K562 (cell line): ENCODE results near the gene SLC39A11. TPM values are rescaled to one million over a fixed set of nuclear protein-coding genes. Genes with fewer than 3 reads are reported as not detected.

Experiments
- ATAC-seq: fragments of 200-7000 bp; cut with Tn5 transposase; 3 replicates; pipeline ENCODE4 v1.9.1; 2020; ENCODE audit warnings: moderate library complexity
- BruUV-seq: library from RNA; stranded (reverse); fragments of 400-500 nt; replicated peaks from 2 replicates; lab custom pipeline; 2021; lab: Mats Ljungman, UMichigan
- CTCF ChIA-PET: fragments of 300-600 bp; formaldehyde crosslinking; extraction: SDS; loops from one replicate; lab custom pipeline; 2021; ENCODE audit warnings: low intra/inter-chr PET ratio; lab: Yijun Ruan, JAX
- POLR2A ChIA-PET: fragments of 300-600, 350-650 bp; sonication (Branson Sonifier 250); formaldehyde crosslinking; extraction: SDS; loops from one replicate; lab custom pipeline; 2021; ENCODE audit warnings: antibody characterized with exemption, inconsistent platforms; lab: Yijun Ruan, JAX
- DNase-seq, 4 experiments: peaks; one replicate each; pipeline versions ENCODE4 v3.0.0 to v3.0.0-alpha.2; 2011 to 2018; ENCODE audit warnings: low spot score in 3 of 4, mixed read lengths in 3 of 4; ENCODE audit errors: extremely low read depth in 1 of 4
- FAIRE-seq: peaks from 2 replicates; lab custom pipeline; 2011; peaks lifted over from hg19 to GRCh38; lab: Jason Lieb, UNC
- H2AFZ ChIP-seq: 2 replicates; pipeline ENCODE4 v1.6.0; 2011; ENCODE audit warnings: low read depth, low read length, control low read depth, inconsistent platforms
- H3K27ac ChIP-seq: fragments of 200-600 bp; 3 replicates; pipeline ENCODE4 v1.8.0; 2011; ENCODE audit warnings: low read depth, mild to moderate bottlenecking, control low read depth, inconsistent platforms, low read length, moderate library complexity, mixed read lengths; ENCODE audit errors: extremely low read depth
- H3K27me3 ChIP-seq, 2 experiments: fragments of 300-600 bp in 1 of 2; 2 replicates in 1 of 2; 3 replicates in 1 of 2; pipeline versions ENCODE4 v1.6.0 to v1.8.0; 2011; ENCODE audit warnings: inconsistent platforms in 2 of 2, low read length in 2 of 2, mild to moderate bottlenecking in 1 of 2, mixed read lengths in 1 of 2, moderate library complexity in 1 of 2; ENCODE audit not compliant: control insufficient read depth in 2 of 2, insufficient read depth in 2 of 2
- H3K36me3 ChIP-seq: fragments of 300-600 bp; 3 replicates; pipeline ENCODE4 v1.8.0; 2011; ENCODE audit warnings: mild to moderate bottlenecking, low read length, inconsistent platforms; ENCODE audit not compliant: control insufficient read depth, insufficient read depth
- H3K4me1 ChIP-seq, 2 experiments: fragments of 200-600 bp in 1 of 2; replicated peaks in 1 of 2; 2 replicates in 1 of 2; 3 replicates in 1 of 2; pipeline versions ENCODE4 v1.5.1 to v1.8.0; 2011; ENCODE audit warnings: inconsistent platforms in 2 of 2, low read length in 2 of 2, mild to moderate bottlenecking in 1 of 2, mixed read lengths in 1 of 2, moderate library complexity in 1 of 2; ENCODE audit not compliant: control insufficient read depth in 2 of 2, insufficient read depth in 2 of 2
- H3K4me2 ChIP-seq: 2 replicates; pipeline ENCODE4 v1.6.1; 2011; ENCODE audit warnings: low read length, control low read depth, inconsistent platforms, mixed read lengths; ENCODE audit not compliant: insufficient read depth
- H3K4me3 ChIP-seq: fragments of 200-600 bp; sonication (generic), shearing (Covaris generic); 2 replicates; pipeline ENCODE4 v1.5.1; 2016; ENCODE audit warnings: control low read depth, inconsistent platforms
- H3K79me2 ChIP-seq: fragments of 200-600 bp; 3 replicates; pipeline ENCODE4 v1.8.0; 2011; ENCODE audit warnings: low read length, inconsistent platforms; ENCODE audit not compliant: control insufficient read depth, insufficient read depth
- H3K9ac ChIP-seq, 2 experiments: 2 replicates each; pipeline versions ENCODE4 v1.6.0 to v1.6.1; 2011; ENCODE audit warnings: low read depth in 2 of 2, low read length in 2 of 2, control low read depth in 1 of 2, inconsistent platforms in 1 of 2, mild to moderate bottlenecking in 1 of 2, mixed read lengths in 1 of 2; ENCODE audit not compliant: insufficient read depth in 1 of 2
- H3K9me1 ChIP-seq: one replicate; pipeline ENCODE4 v1.6.0; 2011; ENCODE audit warnings: inconsistent platforms, mild to moderate bottlenecking, low read length, moderate library complexity; ENCODE audit not compliant: control insufficient read depth, insufficient read depth
- H3K9me3 ChIP-seq: replicated peaks from 2 replicates; pipeline ENCODE4 v1.5.1; 2011; ENCODE audit warnings: low read depth, low read length, inconsistent platforms; ENCODE audit not compliant: control insufficient read depth, insufficient read depth
- H4K20me1 ChIP-seq: replicated peaks from 2 replicates; pipeline ENCODE4 v1.6.1; 2011; ENCODE audit warnings: low read length, inconsistent platforms, mixed read lengths; ENCODE audit not compliant: control insufficient read depth, insufficient read depth
- CAMTA2 ChIP-seq: fragments of 250-450 bp; sonication (Bioruptor Pico); conservative IDR thresholded peaks from 2 replicates; pipeline ENCODE4 v1.5.1; 2022
- CBX3 ChIP-seq, 2 experiments: IDR thresholded peaks; 1 replicate in 1 of 2; 2 replicates in 1 of 2; pipeline ENCODE4 v1.6.1; 2012; ENCODE audit warnings: inconsistent platforms in 2 of 2, low read length in 2 of 2, borderline replicate concordance in 1 of 2, control low read depth in 1 of 2
- ETV1 ChIP-seq: fragments of 450-650 bp; conservative IDR thresholded peaks from 2 replicates; pipeline ENCODE4 v1.6.1; 2016; ENCODE audit warnings: missing genetic modification characterization, control low read depth, low read depth, missing compliant biosample characterization
- PHB ChIP-seq: fragments of 250-450 bp; sonication (Bioruptor Pico); IDR thresholded peaks from 2 replicates; pipeline ENCODE4 v1.5.0; 2021
- RAD21 ChIP-seq, 2 experiments: fragments of 250-450 bp in 1 of 2; fragments of 450-650 bp in 1 of 2; sonication (Bioruptor Pico) in 1 of 2; formaldehyde crosslinking in 1 of 2; IDR thresholded peaks in 1 of 2; conservative IDR thresholded peaks in 1 of 2; 2 replicates each; pipeline versions ENCODE4 v1.4.0 to v1.8.0; 2020 to 2022; ENCODE audit warnings: mild to moderate bottlenecking in 2 of 2, moderate library complexity in 1 of 2
- RERE ChIP-seq: sonication (generic); formaldehyde crosslinking; IDR thresholded peaks from 2 replicates; pipeline ENCODE4 v1.8.0; 2023; ENCODE audit warnings: missing genetic modification reagents, mild to moderate bottlenecking, borderline replicate concordance
- SAFB2 ChIP-seq: fragments of 200-400 bp; formaldehyde crosslinking; IDR thresholded peaks from 2 replicates; pipeline ENCODE4 v1.6.1; 2018; ENCODE audit warnings: borderline replicate concordance, low read length, low read depth, moderate library complexity; ENCODE audit not compliant: severe bottlenecking
- THAP7 ChIP-seq: fragments of 250-450 bp; sonication (Bioruptor Pico); IDR thresholded peaks from 2 replicates; pipeline ENCODE4 v1.5.0; 2021
- ZNF165 ChIP-seq: fragments of 250-450 bp; sonication (Bioruptor Pico); IDR thresholded peaks from 2 replicates; pipeline ENCODE4 v1.4.0; 2020; ENCODE audit warnings: borderline replicate concordance
- ZNF280A ChIP-seq: fragments of 450-650 bp; IDR thresholded peaks from 2 replicates; pipeline ENCODE4 v1.6.1; 2018; ENCODE audit warnings: mild to moderate bottlenecking, low read depth; ENCODE audit not compliant: partially characterized antibody
- ZNF511 ChIP-seq: sonication (generic); formaldehyde crosslinking; IDR thresholded peaks from 2 replicates; pipeline ENCODE4 v1.8.0; 2022; ENCODE audit warnings: mild to moderate bottlenecking, missing genetic modification reagents
- WGBS: fragments of 100-300 bp; shearing (Covaris generic); methylation state at CpG from one replicate; pipeline ENCODE4 v1.1.6; 2016; ENCODE audit warnings: low coverage, mixed read lengths; ENCODE audit not compliant: insufficient coverage; ENCODE audit errors: missing lambda C conversion rate; 5-methylcytosine and 5-hydroxymethylcytosine counted together
- in situ Hi-C: fragments of 300-500 bp; cut with MboI; formaldehyde crosslinking; loops from 4 replicates; pipeline ENCODE4 v1.15.0; 2018; ENCODE audit warnings: inconsistent platforms, mixed read lengths
- intact Hi-C: fragments of 100-400 bp; cut with micrococcal nuclease; formaldehyde crosslinking; loops from 2 replicates; pipeline ENCODE4 v1.14.2; 2022
- polyA plus RNA-seq, 8 experiments: library from polyadenylated mRNA; depleted of rRNA in 4 of 8; stranded (reverse) in 5 of 8; unstranded in 3 of 8; fragments of >200 nt; fragmentation: Nextera tagmentation in 2 of 8; fragmentation: Illumina TruSeq in 1 of 8; extraction: Ambion mirVana in 2 of 8; extraction: Trizol in 1 of 8; gene quantifications; 2 replicates each; pipeline versions ENCODE4 v1.2.1 to v1.2.3, GENCODE V29; 2011 to 2014; ENCODE audit warnings: inconsistent platforms in 1 of 8, missing spikeins in 1 of 8
- total RNA-seq, 7 experiments: library from RNA; depleted of rRNA in 6 of 7; stranded (reverse); fragments of >200 nt in 6 of 7; fragmentation: Illumina TruSeq in 2 of 7; extraction: Trizol in 2 of 7; gene quantifications; 2 replicates each; pipeline versions ENCODE4 v1.2.1 to v1.2.3, GENCODE V29; 2011 to 2021; ENCODE audit warnings: low replicate concordance in 1 of 7

SLC39A11 gene
- total and polyA plus RNA-seq, 9 of the 15 experiments (the other 6 are each of a cell fraction or from before 2014, with no cell fraction given), result 10.5 to 26.4 (median 13.4) TPM

- Histone ChIP-seq H3K27ac (no peak overlapping the region), H3K4me3 (no peak overlapping the region), H3K36me3 (no peaks in the 10 kb centered on the region), H2AFZ (no peak overlapping the region), H3K9ac (no peak overlapping the region), H4K20me1 (no peaks in the 10 kb centered on the region), H3K79me2 (no peaks in the 10 kb centered on the region), H3K27me3 (no peaks in the 10 kb centered on the region), H3K9me1 (no peaks in the 10 kb centered on the region), H3K9me3 (no peaks in the 10 kb centered on the region), H3K4me2 (no peak overlapping the region), H3K4me1 (peaks cover 4 to 5% of the 10 kb centered on the region in 2 experiments; a peak in 4 of 5 replicates)
- FAIRE-seq (no peak), ATAC-seq (no peak), DNase-seq (no peak)
- in situ Hi-C loops (no loop called here), intact Hi-C loops (no loop called here)
- 72% methylated on average over 5 of the region's 5 CpGs for WGBS
- BruUV-seq, result no TSS peak
- CTCF ChIA-PET, result no interaction called here
- POLR2A ChIA-PET, result interaction anchor here (1.1 to 1.5 kb wide), 3 partner anchors 10 to 11 kb away, joined by 3 to 6 read pairs (median 5); no protein-coding TSS in a partner anchor
- TF ChIP-seq CAMTA2 (CRISPR knock-in tag), result no peak
- TF ChIP-seq ZNF280A, result no peak
- no peak for TF ChIP-seq ZNF165 (CRISPR knock-in tag)
- no peak for TF ChIP-seq CBX3 (IDR thresholded peaks at IDR 0.05; ENCODE audit: borderline replicate concordance in 1 of 2, low read length in 2 of 2)
- TF ChIP-seq ZNF511 (CRISPR knock-in tag), result no peak
- TF ChIP-seq PHB (CRISPR knock-in tag), result no peak
- no peak for TF ChIP-seq RAD21 (CRISPR knock-in tag; conservative IDR thresholded peaks at IDR 0.05 in 1 of 2, IDR thresholded peaks at IDR 0.05 in 1 of 2)
- TF ChIP-seq SAFB2, result no peak
- no peak for TF ChIP-seq THAP7
- no peak for TF ChIP-seq RERE (CRISPR knock-in tag)
- TF ChIP-seq ETV1 (tag), result no peak
Observed at GRCh38 chr17:72775237-72775636, 317.3 kb downstream of the SLC39A11 start.
